ENCODE data around the gene ZNF148. TPM values are rescaled to one million over a fixed set of nuclear protein-coding genes. Genes with fewer than 3 reads are reported as not detected.

Gene ZNF148
- total RNA-seq, 1 experiment from 2014 or later, result 55.8 TPM

GRCh38 chr3:125220727-125221429 lies 154.2 kb downstream of the ZNF148 start:
- POLR2A ChIA-PET, result no interaction called here
- no TSS peak for BruUV-seq (replicated peaks)
- in situ Hi-C loops (cut with HindIII; ENCODE audit: low pct_unique_long_range_greater_than_20kb, low sequenced_read_pairs) (no loop called here), intact Hi-C loops (cut with micrococcal nuclease; ENCODE audit: unreplicated experiment) (loop anchor here (10.0 kb wide), 1 partner anchor 214 kb away; no protein-coding TSS in a partner anchor)
- Histone ChIP-seq H3K27ac (ENCODE audit: low read length) (no peak overlapping the region), H3K27me3 (ENCODE audit: control insufficient read depth, insufficient read depth, low read length) (no peaks in the 10 kb centered on the region), H3K9me3 (ENCODE audit: control insufficient read depth, insufficient read depth, low read depth, low read length) (no peaks in the 10 kb centered on the region), H3K36me3 (ENCODE audit: control insufficient read depth, insufficient read depth, low read length) (no peaks in the 10 kb centered on the region), H3K4me3 (ENCODE audit: low read depth in 2 of 2, low read length in 2 of 2) (no peak overlapping the region), H3K4me1 (ENCODE audit: control insufficient read depth, insufficient read depth, low read length) (no peaks in the 10 kb centered on the region)
- TF ChIP-seq POLR2AphosphoS5 (IDR thresholded peaks at IDR 0.05; ENCODE audit: low read depth, low read length) (peak; percentile 49; the same call in 1 of the 2 replicates), TCF7L2 (IDR thresholded peaks at IDR 0.05; ENCODE audit: low read depth, low read length) (no peak)
- CTCF ChIA-PET, result no interaction called here
- DNase-seq (ENCODE audit: low read depth, low spot score) (no peak), ATAC-seq (peak; percentile 35)

- in situ Hi-C loops (cut with HindIII; ENCODE audit: low pct_unique_long_range_greater_than_20kb, low sequenced_read_pairs) (no loop called here), intact Hi-C loops (cut with micrococcal nuclease; ENCODE audit: unreplicated experiment) (loop anchor here (10.0 kb wide), 1 partner anchor 215 kb away; no protein-coding TSS in a partner anchor)
- no peaks in the 10 kb centered on the region for H3K27me3 ChIP-seq (ENCODE audit: control insufficient read depth, insufficient read depth, low read length)
- ChIA-PET POLR2A (interaction anchor here (0.6 kb wide), 1 partner anchor 170 kb away, joined by 6 read pairs; no protein-coding TSS in a partner anchor), CTCF (no interaction called here)
- H3K27ac ChIP-seq (ENCODE audit: low read length), result no peak overlapping the region
- no TSS peak for BruUV-seq (replicated peaks)
- no peaks in the 10 kb centered on the region for H3K36me3 ChIP-seq (ENCODE audit: control insufficient read depth, insufficient read depth, low read length)
- no peak overlapping the region for H3K4me3 ChIP-seq (ENCODE audit: low read depth in 2 of 2, low read length in 2 of 2)
- ATAC-seq (no peak), DNase-seq (ENCODE audit: low read depth, low spot score) (no peak)
- TF ChIP-seq SIN3A (IDR thresholded peaks at IDR 0.05; ENCODE audit: borderline replicate concordance, insufficient read depth, low read depth, low read length) (no peak), POLR2AphosphoS5 (IDR thresholded peaks at IDR 0.05; ENCODE audit: low read depth, low read length) (no peak), TCF7L2 (IDR thresholded peaks at IDR 0.05; ENCODE audit: low read depth, low read length) (no peak), REST (IDR thresholded peaks at IDR 0.05; ENCODE audit: insufficient read depth in 1 of 2, low read depth in 2 of 2, low read length in 1 of 2) (no peak), CTCF (IDR thresholded peaks at IDR 0.05) (no peak)
- no peaks in the 10 kb centered on the region for H3K4me1 ChIP-seq (ENCODE audit: control insufficient read depth, insufficient read depth, low read length)
- no peaks in the 10 kb centered on the region for H3K9me3 ChIP-seq (ENCODE audit: control insufficient read depth, insufficient read depth, low read depth, low read length)
Measured at GRCh38 chr3:125220183-125220582, 154.9 kb downstream of the ZNF148 start.

- ATAC-seq, result peak; percentile 43; the same call in 1 of the 2 replicates
- Histone ChIP-seq H3K27me3 (ENCODE audit: control insufficient read depth, insufficient read depth, low read length) (no peaks in the 10 kb centered on the region), H3K4me3 (ENCODE audit: low read depth in 2 of 2, low read length in 2 of 2) (no peak overlapping the region), H3K36me3 (ENCODE audit: control insufficient read depth, insufficient read depth, low read length) (no peaks in the 10 kb centered on the region), H3K9me3 (ENCODE audit: control insufficient read depth, insufficient read depth, low read depth, low read length) (no peaks in the 10 kb centered on the region), H3K27ac (ENCODE audit: low read length) (no peak overlapping the region), H3K4me1 (ENCODE audit: control insufficient read depth, insufficient read depth, low read length) (no peaks in the 10 kb centered on the region)
- ChIA-PET CTCF (no interaction called here), POLR2A (no interaction called here)
- no peak for DNase-seq (ENCODE audit: low read depth, low spot score)
- in situ Hi-C loops (cut with HindIII; ENCODE audit: low pct_unique_long_range_greater_than_20kb, low sequenced_read_pairs), result no loop called here
- no peak for TF ChIP-seq REST (IDR thresholded peaks at IDR 0.05; ENCODE audit: insufficient read depth in 1 of 2, low read depth in 2 of 2, low read length in 1 of 2)
- intact Hi-C loops (cut with micrococcal nuclease; ENCODE audit: unreplicated experiment), result no loop called here
- BruUV-seq (replicated peaks), result no TSS peak
Measured at GRCh38 chr3:125219261-125219701, 155.8 kb downstream of the ZNF148 start.
